GM19438 (cell line): ENCODE results near the gene ABTB1.

Experiments
- ATAC-seq: cut with Tn5 transposase; IDR thresholded peaks from one replicate; pipeline ENCODE4 v1.9.1; 2021; ENCODE audit warnings: low read depth; ENCODE audit not compliant: unreplicated experiment

The ABTB1 gene

GRCh38 chr3:127717357-127718244, 44.8 kb downstream of the ABTB1 start:
- ATAC-seq, result no peak

- no peak for ATAC-seq
Observed at GRCh38 chr3:127718245-127718915, 45.6 kb downstream of the ABTB1 start.

- no peak for ATAC-seq
Observed at GRCh38 chr3:127718916-127719290, 46.2 kb downstream of the ABTB1 start.

- ATAC-seq, result no peak
Observed at GRCh38 chr3:127719369-127719768, 46.6 kb downstream of the ABTB1 start.

GRCh38 chr3:127720161-127720823, 47.5 kb downstream of the ABTB1 start:
- ATAC-seq, result no peak

- ATAC-seq, result no peak
Observed at GRCh38 chr3:127720985-127721935, 48.5 kb downstream of the ABTB1 start.

GRCh38 chr3:127722091-127722784, 49.5 kb downstream of the ABTB1 start:
- no peak for ATAC-seq

- ATAC-seq, result no peak
Observed at GRCh38 chr3:127723011-127723567, 50.3 kb downstream of the ABTB1 start.

- ATAC-seq, result no peak
Observed at GRCh38 chr3:127726894-127727293, 54.1 kb downstream of the ABTB1 start.

- ATAC-seq, result no peak
Observed at GRCh38 chr3:127728417-127729015, 55.8 kb downstream of the ABTB1 start.

- ATAC-seq, result no peak
Observed at GRCh38 chr3:127729556-127730056, 56.9 kb downstream of the ABTB1 start.

GRCh38 chr3:127730171-127730570, 57.4 kb downstream of the ABTB1 start:
- ATAC-seq, result no peak
